GM21576 (cell line): ENCODE data around the gene GPRIN3.

Experiments
- ATAC-seq: cut with Tn5 transposase; IDR thresholded peaks from one replicate; pipeline ENCODE4 v1.9.1; 2021; ENCODE audit warnings: mild to moderate bottlenecking, moderate library complexity; ENCODE audit not compliant: unreplicated experiment

The GPRIN3 gene

DNA sequence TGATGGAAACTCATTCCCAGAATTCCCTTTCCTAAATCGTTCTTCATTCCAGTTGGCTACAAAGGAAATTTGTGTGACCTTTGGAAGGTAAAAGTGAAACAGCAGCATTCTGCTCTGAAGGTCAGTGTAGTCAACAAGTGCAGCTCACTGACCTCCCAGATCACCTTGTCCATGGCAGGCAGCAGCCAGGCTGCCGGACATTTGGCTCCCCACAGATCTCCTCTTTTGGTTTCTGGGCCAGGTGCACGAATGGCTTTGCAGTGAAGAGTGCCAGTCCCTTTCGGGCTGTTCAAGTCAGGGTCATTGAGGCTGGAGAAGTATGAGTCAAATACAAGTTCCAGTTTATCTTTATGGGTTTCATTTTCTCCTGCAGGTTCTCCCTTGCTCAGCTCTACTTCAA, 14.3 kb downstream of the GPRIN3 start:
- no peak for ATAC-seq

DNA sequence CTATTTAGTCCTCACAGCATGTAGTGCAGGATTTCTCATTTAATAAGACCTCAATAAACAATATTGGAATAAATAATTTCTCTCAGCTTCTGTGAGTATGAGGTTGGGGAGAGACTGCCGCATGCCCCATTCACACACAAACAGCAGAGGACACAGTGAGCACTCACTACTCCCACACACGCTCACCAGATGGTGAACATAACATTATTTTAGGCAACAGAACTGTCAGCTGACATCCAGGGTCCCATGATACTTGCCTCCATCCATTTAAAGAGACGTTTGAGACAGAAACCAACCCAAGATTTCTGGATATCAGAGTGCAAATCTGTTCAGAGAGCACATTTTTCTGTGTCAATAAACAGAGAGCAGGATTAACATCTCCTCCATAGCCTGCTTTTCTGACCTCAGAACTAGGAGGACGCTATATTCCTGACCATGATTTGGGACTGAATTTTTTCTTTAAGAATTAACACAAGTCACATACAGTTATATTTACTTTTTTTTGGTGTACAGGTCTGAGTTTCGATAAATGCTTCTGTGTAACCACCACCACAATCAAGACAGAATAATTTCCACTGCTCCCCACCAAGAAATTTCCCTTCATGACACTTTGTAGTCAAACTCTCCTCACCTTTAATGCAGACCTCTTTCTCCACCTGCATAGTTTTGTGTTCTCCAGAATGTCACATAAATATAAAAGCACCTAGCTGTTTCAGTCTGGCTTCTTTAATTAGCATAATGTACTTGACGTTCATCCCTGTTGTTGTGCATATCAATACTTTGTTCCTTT, 16.7 kb downstream of the GPRIN3 start:
- ATAC-seq, result no peak

DNA sequence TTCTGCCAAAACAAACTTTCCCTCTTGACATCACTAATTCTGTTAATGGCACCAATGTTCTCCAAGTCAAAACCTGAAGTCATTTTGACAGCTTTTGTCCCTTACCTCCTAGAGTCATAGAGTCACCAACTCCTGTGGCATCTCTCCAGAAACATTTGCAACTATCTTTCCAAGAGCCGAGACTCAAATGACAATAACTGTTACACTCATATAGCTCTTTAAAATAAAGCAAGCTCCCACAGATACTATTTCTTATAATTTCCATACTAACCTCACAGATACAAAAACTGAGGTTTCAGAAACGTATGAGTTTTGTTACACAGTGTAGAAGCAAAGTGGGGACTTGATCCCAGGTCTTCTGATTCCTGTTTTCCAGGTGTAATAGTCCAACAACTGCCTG, 18.3 kb downstream of the GPRIN3 start:
- ATAC-seq, result no peak

DNA sequence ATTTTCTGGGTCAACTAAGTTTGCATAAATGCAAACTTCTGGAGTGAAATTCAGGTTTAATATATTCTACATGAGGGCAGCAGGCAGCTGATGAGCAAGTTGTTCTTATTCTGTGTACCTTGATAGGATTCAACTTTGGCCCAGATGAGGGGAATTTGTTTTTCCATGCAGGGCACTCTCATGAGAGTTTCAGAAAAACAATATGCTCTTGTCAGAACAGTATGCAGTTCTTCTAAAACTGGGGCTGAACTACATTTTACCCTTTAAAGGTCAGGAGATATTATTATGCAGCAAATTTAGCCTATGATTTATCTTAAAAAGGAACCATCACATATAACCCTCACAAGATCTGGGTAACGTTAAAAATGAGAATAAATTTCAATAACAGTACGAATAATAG, 19.2 kb downstream of the GPRIN3 start:
- no peak for ATAC-seq

DNA sequence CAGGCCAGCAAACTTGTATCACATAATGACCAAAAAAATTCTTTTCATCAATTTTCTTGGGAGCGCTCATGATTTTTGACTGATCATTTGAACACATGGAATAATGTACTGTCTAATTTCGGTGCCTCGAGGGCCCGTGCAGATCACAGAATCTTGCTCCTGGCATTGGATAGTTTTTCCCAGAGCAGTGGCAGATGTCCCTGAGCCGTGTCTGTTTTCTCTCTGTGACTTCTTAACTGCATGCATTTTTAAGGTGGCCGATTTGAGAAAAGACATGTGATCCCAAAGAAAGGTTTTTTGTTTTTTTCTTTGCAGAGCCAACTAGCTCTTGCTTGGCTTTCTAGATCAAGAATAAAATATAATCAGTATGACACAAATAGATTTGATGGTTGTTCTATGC, 19.7 kb downstream of the GPRIN3 start:
- no peak for ATAC-seq

DNA sequence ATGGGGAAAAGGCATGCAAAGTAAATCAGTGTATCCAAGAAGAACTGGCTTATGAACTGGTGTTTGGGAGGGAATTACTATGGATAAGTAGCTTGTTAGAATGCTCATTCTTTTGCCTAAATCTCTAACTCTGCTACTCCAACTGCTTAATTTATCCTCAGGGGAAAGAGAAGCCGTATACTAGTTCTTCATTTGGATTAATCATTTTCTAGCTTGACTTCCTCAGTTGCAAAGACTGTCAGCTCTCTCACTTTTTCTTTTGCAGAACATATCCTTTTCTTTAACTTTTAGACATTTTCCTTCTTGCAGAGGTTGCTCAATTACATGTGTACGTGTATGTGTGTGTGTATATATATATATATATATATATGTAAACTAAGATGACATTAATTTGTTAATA, 21.9 kb downstream of the GPRIN3 start:
- no peak for ATAC-seq

DNA sequence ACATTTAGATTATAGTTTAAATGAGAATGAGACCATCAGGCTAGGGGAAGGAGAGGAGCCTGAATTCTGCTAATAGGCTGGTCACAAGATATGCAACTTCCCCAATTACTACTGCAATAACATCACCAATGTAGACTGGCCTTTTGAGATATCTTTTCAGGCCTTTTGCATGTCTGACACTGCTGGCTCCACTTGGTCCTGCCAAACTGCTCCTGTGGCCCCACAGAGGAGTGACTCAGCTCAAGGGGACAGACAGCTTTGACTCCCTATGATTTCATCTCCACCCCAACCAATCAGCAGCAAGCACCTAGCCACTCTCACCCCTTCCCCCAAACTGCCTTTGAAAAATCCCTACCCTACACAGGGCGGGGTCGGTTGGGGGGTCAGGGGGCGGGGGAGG, 22.8 kb downstream of the GPRIN3 start:
- no peak for ATAC-seq

DNA sequence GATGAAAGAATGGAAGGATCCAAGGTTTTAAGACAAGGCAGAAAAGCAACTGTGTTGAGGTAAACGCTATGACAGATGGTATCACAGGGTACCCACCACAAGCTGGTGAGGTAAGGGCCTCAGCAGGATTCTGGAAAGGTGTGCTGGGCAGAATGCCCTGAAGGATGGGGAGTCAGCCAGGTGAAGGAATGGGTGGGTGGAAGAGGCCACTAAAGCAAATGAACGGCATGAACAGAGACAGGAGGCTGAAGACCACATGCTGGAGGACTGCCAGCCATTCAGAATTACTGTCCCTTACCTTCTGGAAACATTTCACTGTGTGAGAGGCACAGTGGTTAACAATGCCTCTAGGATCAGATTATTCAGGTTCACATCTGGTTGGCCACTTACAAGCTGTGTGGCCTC, 23.6 kb downstream of the GPRIN3 start:
- no peak for ATAC-seq

DNA sequence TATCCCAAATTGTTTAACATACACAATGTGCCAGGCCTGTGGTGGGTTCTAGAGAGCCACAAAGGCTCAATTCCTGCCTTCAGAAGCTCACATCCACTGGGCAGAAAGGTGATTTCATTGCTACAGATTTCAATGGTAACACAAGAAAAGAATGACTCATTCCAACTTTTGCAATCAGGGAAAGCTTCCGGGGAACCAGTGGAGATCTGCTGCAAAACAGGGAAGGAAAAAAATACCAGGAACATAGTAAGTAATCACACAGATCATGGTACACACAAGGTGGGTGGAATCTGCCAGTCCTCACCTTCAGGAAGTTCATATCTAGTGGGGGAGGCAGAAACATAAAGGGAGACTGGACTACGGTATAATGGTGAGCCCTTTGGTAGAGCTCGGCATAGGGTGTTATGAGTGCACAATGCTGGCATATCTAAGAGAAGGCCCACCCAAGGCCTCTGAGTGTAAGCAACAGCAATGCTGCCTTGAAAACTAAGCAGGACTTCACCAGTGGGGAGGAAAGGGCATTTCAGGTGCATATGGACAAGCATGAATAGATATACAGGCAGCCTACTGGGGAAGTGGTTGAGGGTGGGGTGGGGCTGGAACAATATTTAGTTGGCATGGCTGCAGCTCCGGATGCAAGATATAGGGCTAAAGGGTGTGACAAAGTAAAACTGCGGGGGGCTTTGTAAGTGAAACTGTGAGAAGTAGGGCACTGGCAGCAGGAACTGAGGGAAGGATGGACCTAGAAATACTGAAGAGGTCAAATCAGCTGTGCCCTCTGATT, 24.2 kb downstream of the GPRIN3 start:
- ATAC-seq, result no peak

DNA sequence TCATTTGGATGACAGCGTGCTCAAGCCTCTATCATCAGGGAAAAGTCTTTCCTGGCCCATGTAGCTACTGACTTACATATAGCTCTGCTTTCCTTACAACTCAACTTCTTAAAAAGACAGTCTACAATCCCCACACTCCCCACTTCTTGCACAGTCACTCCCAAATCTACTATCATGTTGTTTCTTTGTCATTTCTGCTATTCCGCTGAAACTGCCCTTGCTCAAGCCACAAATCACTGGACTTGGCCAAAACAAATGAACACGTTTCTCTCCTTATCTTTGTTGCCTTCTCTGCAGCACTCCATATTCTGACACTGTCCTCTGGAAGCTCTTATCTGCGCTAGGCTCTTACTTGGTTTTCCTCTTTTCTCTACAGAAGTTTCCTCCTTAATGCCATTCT, 28.2 kb downstream of the GPRIN3 start:
- ATAC-seq, result no peak

DNA sequence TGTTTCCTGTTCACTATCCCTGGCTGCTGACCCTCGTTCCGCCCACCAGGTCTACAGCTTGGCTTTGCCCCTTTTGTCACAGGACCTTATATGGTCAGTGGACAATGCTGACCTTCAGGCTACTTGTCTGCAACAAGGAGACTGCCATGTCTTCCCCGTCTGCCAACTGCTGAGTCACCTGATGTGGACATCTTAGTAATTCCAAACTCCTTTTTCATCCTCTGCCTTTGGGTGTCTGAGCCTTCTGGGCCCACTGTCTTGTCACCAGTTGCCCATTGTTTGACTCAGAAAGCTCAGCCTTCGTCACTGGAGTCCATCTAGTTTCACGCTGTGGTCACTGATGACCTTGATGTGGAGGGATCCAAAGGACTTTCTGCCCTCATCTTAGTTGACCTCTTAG, 30.2 kb downstream of the GPRIN3 start:
- ATAC-seq, result no peak

DNA sequence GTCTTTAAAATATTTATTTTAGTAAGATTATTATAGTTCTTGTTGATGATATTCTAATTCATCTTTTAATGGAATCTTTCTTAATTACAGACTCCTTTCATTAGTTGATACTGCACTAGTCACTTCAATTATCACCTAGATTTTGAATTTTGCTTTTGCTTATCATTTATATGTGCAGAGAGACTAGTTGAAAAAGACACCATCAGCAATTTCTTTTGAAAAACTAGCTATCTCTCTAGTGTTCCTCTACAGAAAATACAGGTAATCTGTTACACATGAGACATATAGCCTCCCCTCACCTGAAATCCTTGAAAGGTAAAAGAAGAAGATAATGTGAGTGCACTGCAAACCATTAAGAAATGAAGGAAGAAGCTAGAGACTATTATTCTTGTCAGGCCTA, 31.3 kb downstream of the GPRIN3 start:
- ATAC-seq, result no peak

DNA sequence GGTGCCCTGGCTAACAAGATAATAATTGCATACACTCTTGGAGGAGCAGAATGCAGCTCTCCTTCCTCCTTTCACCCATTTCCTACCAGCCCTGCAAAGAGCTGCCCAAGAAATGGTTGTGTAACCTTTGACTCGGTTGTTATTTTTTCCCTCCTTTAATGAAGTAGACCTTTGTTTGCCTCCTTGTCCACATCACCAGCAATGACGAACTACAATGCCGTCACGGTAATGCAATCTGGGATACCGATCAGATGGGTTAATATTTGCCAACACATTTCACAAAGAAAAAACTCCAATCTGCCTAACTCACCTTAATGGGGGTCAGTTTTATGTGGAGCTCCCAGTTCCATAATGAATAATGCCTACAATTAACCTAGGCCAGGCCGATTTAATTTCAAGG, 32.0 kb downstream of the GPRIN3 start:
- no peak for ATAC-seq

DNA sequence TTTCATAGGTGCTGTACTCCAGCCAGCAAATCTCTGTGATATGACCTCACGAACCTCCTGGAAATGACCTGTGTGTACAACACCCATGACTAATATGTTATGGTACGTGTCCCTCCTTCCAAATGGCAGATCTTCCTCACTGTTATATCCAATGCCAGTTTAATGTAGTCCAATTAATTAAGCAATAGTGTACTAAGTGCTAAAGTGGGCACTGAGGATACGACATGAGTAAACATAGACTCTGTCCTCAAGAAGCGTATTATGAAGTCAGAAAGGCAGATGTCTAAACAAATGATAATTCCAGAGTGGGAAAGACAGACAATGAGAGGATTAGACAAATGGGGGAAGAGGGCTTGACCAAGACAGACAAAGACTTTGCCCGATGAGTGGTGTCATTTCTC, 33.9 kb downstream of the GPRIN3 start:
- ATAC-seq, result no peak

DNA sequence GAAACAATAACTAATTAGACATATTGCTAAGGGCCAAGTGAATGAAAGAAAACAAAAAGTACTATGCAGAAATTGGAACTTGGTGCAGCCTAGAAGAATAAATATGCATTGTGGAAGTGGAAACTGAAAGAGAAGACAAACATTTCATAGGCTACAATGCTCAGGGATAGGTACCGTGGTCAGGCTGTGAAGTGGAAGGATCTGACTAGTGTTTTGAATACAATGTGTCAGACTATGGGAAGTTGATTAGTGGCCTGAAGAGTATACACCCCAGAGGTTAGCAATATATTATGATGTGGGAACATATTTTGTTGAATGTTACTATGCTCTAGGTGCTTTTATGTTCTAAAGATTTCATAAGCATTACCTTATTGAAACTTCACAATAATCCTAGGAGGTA, 36.8 kb downstream of the GPRIN3 start:
- ATAC-seq, result no peak

DNA sequence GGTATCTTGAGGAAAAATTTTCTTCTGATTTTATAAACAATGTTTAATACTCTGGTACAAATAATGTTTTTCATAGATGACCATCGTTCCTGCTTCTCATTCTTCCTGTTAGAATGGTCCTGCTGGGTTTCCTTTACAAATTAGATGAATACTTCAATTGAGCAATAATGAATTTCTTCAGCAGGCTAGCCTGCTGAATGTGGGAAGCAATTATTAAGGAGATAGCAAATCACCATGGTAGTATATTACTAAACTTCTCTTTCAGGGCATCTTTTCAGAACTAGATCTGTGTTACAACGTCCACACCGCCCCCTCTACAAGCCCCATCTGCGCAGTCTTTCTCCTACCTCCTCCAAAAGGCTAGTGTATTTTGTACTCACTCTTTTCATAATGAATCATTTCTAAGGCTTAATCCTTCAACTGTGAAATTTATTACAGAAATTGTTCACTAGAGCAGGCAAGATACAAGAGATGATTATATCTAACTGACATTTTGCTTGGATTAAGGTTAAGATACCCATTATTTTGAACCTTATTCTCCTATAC, 38.4 kb downstream of the GPRIN3 start:
- ATAC-seq, result no peak

DNA sequence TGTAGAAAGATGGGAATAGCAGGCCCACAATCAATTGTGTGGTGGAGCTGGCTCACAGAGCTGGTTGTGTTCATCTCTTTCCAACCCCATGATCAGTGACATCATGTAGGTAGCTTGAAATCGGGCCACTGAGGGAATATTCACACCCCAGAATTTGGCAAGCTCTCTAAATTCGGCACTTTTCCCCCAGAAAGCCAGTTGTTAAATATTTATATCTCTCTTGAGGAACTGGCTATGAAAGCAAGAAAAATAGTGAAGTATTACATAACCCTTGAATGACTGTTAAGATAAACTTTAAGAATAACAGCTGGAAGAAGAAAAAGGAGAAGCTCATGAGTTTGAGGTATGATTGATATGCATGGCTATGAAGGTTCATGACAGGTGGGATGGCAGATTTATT, 38.9 kb downstream of the GPRIN3 start:
- no peak for ATAC-seq

DNA sequence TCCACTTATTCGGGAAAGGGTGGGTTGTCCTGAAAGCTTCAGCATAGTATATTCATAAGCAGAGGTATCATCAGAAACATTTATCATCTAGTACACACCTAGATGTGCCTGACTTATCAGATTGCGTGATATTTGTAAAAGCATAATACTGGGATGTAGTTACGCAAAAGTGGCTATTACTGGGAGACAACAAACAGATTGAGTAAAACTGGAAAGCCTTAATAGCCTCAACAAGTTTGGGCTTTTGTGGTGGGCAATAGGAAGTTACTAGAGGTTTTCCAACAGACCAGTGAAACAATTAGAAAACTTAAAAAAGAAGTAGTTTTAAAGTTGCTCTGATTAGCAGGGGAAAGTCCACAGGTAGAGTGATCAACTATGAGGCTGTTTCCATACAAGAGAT, 39.8 kb downstream of the GPRIN3 start:
- ATAC-seq, result no peak

DNA sequence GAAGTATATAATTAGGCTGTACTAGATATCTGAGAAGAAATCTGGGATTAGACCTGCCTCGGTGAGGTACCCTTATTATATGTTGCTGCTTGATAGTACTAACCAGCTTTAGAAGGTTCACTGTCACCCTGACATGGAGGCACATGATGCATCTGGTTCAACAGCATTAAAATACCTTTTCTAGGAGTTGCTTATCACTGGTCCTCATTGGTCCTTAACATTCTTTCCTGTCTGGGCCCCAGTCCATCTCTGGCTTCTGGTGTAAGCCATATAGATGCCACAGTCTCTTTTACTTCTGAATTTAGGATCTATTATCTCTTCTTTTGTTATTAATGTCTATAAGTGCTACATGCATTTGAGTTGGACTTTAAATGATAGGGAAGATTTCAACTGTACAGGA, 40.2 kb downstream of the GPRIN3 start:
- ATAC-seq, result no peak

DNA sequence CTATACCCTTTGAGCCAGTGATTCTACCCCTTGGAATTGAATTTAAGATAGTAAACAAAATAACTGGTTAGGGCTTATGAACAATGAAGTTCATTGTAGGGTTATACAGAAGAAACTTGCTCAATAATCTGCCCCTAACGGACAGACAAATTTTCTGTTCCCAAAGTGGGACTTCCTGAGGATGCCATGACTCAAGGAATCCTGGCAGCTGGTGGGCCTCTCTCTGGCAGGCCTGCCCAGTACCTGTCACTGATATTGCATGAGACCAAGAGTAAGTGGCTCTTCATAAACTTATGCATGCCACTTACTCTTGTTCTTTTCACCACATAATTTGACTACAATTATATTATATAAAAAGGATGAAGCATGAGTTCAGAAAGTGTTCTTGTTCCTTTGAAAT, 41.5 kb downstream of the GPRIN3 start:
- no peak for ATAC-seq

DNA sequence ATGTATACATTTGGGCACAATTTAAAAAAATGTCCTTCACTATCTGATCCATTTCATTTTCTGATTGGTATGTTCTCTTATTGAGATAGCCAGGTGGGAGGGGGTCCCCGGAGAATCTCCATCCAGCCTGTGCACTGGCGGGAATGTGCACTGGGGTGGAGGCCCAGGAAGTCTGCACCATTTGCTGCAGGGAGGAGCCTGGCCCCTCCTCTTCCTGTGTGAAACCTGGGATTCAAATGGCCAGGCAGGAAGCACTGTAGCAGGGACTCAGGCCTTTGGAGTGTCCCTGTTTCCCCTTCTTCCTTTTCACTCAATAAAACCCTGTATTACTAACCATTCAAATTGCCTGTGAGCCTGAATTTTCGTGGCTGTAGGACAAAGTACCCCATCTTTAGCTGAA, 44.3 kb downstream of the GPRIN3 start:
- ATAC-seq, result no peak

DNA sequence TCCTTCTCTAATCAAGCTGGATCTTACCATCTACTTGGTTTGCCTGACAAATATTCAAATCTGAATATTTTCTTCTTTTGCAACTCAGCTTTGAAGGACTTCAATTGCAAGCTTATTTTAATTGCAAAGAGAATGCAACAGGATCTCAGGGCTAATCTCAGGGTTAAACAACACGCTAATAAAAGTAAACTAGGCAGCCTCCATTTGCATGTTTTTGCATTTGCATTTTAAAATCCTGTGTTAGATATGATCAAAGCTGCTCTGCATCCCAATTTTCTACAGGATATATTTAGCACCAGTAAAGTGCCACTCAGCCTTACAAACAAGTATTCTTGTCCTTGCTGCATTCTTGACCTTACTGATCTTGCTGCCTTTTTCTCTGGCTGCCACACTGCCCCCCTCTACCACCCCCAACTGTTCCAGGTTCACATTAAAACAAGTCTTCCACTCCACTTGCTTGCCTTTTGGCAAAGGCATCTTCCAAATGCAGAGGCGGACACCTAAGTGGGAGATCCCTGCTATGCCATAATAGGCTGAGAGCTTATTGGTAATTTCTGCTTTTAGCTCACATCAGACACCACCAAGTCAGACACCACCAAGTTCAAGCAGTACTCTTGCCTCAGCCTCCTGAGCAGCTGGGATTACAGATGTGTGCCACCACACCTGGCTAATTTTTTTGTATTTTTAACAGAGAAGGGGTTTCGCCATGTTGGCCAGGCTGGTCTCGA, 48.1 kb downstream of the GPRIN3 start:
- no peak for ATAC-seq
